OCI-LY1 (cell line): ENCODE data around the gene ELMO1.

Experiments used
- EZH2 ChIP-seq: fragments of 200-600 bp; sonication (generic), shearing (Covaris generic); IDR thresholded peaks from 2 replicates; pipeline ENCODE4 v1.8.0; 2017; ENCODE audit warnings: borderline replicate concordance, mixed run types, mild to moderate bottlenecking, antibody characterized with exemption, low read length, moderate library complexity, mixed read lengths
- TF ChIP-seq, protein P1 (sequence below): fragments of 200-600 bp; sonication (generic), shearing (Covaris generic); IDR thresholded peaks from 2 replicates; pipeline ENCODE4 v1.5.1; 2017; ENCODE audit warnings: mild to moderate bottlenecking, antibody characterized with exemption, low read length, moderate library complexity, mixed read lengths

GRCh38 chr7:37398403-37398802 lies 50.3 kb downstream of the ELMO1 start:
- no peak for TF ChIP-seq EZH2
- TF ChIP-seq, protein P1, sequence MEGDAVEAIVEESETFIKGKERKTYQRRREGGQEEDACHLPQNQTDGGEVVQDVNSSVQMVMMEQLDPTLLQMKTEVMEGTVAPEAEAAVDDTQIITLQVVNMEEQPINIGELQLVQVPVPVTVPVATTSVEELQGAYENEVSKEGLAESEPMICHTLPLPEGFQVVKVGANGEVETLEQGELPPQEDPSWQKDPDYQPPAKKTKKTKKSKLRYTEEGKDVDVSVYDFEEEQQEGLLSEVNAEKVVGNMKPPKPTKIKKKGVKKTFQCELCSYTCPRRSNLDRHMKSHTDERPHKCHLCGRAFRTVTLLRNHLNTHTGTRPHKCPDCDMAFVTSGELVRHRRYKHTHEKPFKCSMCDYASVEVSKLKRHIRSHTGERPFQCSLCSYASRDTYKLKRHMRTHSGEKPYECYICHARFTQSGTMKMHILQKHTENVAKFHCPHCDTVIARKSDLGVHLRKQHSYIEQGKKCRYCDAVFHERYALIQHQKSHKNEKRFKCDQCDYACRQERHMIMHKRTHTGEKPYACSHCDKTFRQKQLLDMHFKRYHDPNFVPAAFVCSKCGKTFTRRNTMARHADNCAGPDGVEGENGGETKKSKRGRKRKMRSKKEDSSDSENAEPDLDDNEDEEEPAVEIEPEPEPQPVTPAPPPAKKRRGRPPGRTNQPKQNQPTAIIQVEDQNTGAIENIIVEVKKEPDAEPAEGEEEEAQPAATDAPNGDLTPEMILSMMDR = no peak
